Sigmoid colon (tissue), 4 donors: ENCODE data around the gene BRSK1.

Source experiments
- POLR2A ChIP-seq, 2 donors: fragments of 450-650 bp; IDR thresholded peaks; one replicate each; pipeline ENCODE4 v1.6.1; 2016; ENCODE audit warnings: antibody characterized with exemption in 2 of 2, mild to moderate bottlenecking in 2 of 2, moderate library complexity in 2 of 2
- POLR2AphosphoS5 ChIP-seq, 4 donors: sonication (generic); formaldehyde crosslinking; IDR thresholded peaks; one replicate each; pipeline ENCODE4 v1.6.1; 2017; ENCODE audit warnings: antibody characterized with exemption in 4 of 4
- TF ChIP-seq, protein P1 (sequence below), 4 experiments: fragments of 450-650 bp in 3 of 4; fragments of 200-600 bp in 1 of 4; IDR thresholded peaks; one replicate each; pipeline ENCODE4 v1.5.1; 2016 to 2019; ENCODE audit warnings: antibody characterized with exemption in 4 of 4, mild to moderate bottlenecking in 3 of 4, moderate library complexity in 2 of 4

DNA sequence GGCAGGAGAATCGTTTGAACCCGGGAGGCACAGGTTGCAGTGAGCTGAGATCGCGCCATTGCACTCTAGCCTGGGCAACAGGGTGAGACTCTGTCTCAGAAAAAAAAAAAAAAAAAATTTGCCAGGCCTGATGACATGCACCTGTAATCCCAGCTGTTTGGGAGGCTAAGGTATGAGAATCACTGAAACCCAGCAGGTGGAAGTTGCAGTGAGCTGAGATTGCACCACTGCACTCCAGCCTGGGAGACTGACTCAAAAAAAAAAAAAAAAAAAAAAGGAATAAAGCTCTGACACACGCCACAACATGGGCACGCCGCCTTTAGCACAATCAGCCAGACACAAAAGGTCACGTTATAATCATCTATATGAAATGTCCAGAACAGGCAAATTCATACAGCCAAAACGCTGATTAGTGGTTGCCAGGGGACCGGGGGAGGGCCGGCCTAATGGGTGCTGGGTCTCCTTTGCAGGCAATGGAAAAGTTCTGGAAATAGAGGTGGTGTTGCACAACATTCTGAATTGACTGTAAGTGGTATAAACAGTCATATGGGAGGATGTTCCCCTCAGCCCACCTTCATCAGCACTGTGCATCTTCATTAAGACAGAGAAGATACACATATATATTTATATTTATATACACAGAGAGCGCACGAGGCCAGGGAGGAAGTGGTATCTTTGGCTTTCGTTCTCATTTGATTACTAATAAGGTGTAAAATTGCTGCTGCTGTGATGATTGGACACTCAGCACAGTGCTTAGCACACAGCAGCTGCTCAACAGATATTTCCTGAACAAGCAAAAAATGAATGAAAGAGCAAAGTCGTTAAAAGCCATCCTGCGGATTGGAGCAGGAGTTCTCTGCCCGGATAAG, 7.7 kb upstream of the BRSK1 start:
- TF ChIP-seq POLR2A (IDR thresholded peaks at IDR 0.05) (no peak), POLR2AphosphoS5 (IDR thresholded peaks at IDR 0.05) (no peak)
- TF ChIP-seq, protein P1, sequence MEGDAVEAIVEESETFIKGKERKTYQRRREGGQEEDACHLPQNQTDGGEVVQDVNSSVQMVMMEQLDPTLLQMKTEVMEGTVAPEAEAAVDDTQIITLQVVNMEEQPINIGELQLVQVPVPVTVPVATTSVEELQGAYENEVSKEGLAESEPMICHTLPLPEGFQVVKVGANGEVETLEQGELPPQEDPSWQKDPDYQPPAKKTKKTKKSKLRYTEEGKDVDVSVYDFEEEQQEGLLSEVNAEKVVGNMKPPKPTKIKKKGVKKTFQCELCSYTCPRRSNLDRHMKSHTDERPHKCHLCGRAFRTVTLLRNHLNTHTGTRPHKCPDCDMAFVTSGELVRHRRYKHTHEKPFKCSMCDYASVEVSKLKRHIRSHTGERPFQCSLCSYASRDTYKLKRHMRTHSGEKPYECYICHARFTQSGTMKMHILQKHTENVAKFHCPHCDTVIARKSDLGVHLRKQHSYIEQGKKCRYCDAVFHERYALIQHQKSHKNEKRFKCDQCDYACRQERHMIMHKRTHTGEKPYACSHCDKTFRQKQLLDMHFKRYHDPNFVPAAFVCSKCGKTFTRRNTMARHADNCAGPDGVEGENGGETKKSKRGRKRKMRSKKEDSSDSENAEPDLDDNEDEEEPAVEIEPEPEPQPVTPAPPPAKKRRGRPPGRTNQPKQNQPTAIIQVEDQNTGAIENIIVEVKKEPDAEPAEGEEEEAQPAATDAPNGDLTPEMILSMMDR (IDR thresholded peaks at IDR 0.05): no peak
